Esophagus muscularis mucosa (tissue), 3 donors: Measurements from ENCODE around the gene PRLR.

Source experiments
- POLR2A ChIP-seq: fragments of 450-650 bp; IDR thresholded peaks from one replicate; pipeline ENCODE4 v1.6.1; 2017; ENCODE audit warnings: antibody characterized with exemption, moderate library complexity, mild to moderate bottlenecking, low read depth
- TF ChIP-seq, protein P1 (sequence below), 3 experiments: fragments of 200-600 bp in 2 of 3; fragments of 450-650 bp in 1 of 3; sonication (generic) in 2 of 3; IDR thresholded peaks; one replicate each; pipeline ENCODE4 v1.5.1; 2017 to 2019; ENCODE audit warnings: antibody characterized with exemption in 3 of 3, mild to moderate bottlenecking in 2 of 3, moderate library complexity in 1 of 3

DNA sequence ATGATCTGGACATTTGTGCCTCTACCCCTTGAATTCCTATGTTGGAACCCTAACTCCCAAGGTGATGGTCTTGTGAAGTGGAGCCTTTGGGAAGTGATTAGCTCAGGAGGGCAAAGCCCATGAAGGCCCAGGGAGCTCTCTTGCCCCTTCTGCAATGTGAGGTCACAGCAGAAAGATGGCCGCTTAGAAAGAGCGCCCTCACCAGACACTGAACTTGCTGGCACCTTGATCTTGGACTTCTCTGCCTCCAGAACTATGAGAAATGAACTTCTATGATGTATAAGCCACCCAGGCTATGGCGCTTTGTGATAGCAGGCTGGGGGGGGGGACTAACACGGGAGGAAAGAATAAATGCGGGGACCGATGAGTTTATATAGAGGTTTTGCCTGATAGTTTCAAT, 227.8 kb downstream of the PRLR start:
- TF ChIP-seq, protein P1, sequence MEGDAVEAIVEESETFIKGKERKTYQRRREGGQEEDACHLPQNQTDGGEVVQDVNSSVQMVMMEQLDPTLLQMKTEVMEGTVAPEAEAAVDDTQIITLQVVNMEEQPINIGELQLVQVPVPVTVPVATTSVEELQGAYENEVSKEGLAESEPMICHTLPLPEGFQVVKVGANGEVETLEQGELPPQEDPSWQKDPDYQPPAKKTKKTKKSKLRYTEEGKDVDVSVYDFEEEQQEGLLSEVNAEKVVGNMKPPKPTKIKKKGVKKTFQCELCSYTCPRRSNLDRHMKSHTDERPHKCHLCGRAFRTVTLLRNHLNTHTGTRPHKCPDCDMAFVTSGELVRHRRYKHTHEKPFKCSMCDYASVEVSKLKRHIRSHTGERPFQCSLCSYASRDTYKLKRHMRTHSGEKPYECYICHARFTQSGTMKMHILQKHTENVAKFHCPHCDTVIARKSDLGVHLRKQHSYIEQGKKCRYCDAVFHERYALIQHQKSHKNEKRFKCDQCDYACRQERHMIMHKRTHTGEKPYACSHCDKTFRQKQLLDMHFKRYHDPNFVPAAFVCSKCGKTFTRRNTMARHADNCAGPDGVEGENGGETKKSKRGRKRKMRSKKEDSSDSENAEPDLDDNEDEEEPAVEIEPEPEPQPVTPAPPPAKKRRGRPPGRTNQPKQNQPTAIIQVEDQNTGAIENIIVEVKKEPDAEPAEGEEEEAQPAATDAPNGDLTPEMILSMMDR (IDR thresholded peaks at IDR 0.05): no peak
- TF ChIP-seq POLR2A: no peak
